Pons (tissue), 1 donor: ENCODE measurements around the gene CIAPIN1.
"Not testable (repeated sequence)": the region's sequence is repeated elsewhere in the genome, so short reads cannot be mapped to it uniquely, and the experiment has no call there.

Source experiments
- DNase-seq: peaks from one replicate; pipeline ENCODE4 v3.0.0-alpha.2; 2016; ENCODE audit warnings: low spot score

CIAPIN1 gene

GRCh38 chr16:57440551-57440950 is 6.6 kb downstream of the CIAPIN1 start:
- DNase-seq = not testable (repeated sequence)

GRCh38 chr16:57439947-57440346 is 7.2 kb downstream of the CIAPIN1 start:
- DNase-seq = not testable (repeated sequence)

- no peak for DNase-seq
Observed at GRCh38 chr16:57435838-57436237, 11.3 kb downstream of the CIAPIN1 start.

GRCh38 chr16:57434003-57434402 is 13.2 kb downstream of the CIAPIN1 start:
- no peak for DNase-seq

GRCh38 chr16:57432989-57433388 is 14.2 kb downstream of the CIAPIN1 start:
- DNase-seq = no peak

- DNase-seq = no peak
Observed at GRCh38 chr16:57432505-57432904, 14.7 kb downstream of the CIAPIN1 start.

- no peak for DNase-seq
Observed at GRCh38 chr16:57430955-57431354, 16.2 kb downstream of the CIAPIN1 start.

GRCh38 chr16:57427824-57428223 is 19.4 kb downstream of the CIAPIN1 start:
- no peak for DNase-seq

- DNase-seq = no peak
Observed at GRCh38 chr16:57427307-57427706, 19.9 kb downstream of the CIAPIN1 start.

- DNase-seq = no peak
Observed at GRCh38 chr16:57426356-57426755, 20.8 kb downstream of the CIAPIN1 start.

- peak; percentile 27 for DNase-seq
Observed at GRCh38 chr16:57424583-57424982, 22.6 kb downstream of the CIAPIN1 start.

- DNase-seq = no peak
Observed at GRCh38 chr16:57423152-57423551, 24.0 kb downstream of the CIAPIN1 start.

- peak; percentile 42 for DNase-seq
Observed at GRCh38 chr16:57422026-57422944, 24.9 kb downstream of the CIAPIN1 start.

- DNase-seq = no peak
Observed at GRCh38 chr16:57419506-57419905, 27.7 kb downstream of the CIAPIN1 start.

- no peak for DNase-seq
Observed at GRCh38 chr16:57416084-57416483, 31.1 kb downstream of the CIAPIN1 start.

- no peak for DNase-seq
Observed at GRCh38 chr16:57413733-57414132, 33.5 kb downstream of the CIAPIN1 start.

- no peak for DNase-seq
Observed at GRCh38 chr16:57413301-57413730, 33.9 kb downstream of the CIAPIN1 start.

- DNase-seq = no peak
Observed at GRCh38 chr16:57412584-57412983, 34.6 kb downstream of the CIAPIN1 start.

GRCh38 chr16:57411362-57411976 is 35.7 kb downstream of the CIAPIN1 start:
- no peak for DNase-seq

- no peak for DNase-seq
Observed at GRCh38 chr16:57409870-57410587, 37.2 kb downstream of the CIAPIN1 start.

GRCh38 chr16:57409065-57409464 is 38.1 kb downstream of the CIAPIN1 start:
- peak; percentile 63 for DNase-seq

GRCh38 chr16:57407521-57408353 is 39.4 kb downstream of the CIAPIN1 start:
- DNase-seq = no peak
